GM19468 (cell line): ENCODE data around the gene NEDD4L.

Source experiments
- ATAC-seq: cut with Tn5 transposase; IDR thresholded peaks from one replicate; pipeline ENCODE4 v1.9.1; 2021; ENCODE audit warnings: mild to moderate bottlenecking, moderate library complexity, moderate number of reproducible peaks; ENCODE audit not compliant: unreplicated experiment; ENCODE audit errors: extremely low read depth

NEDD4L gene

DNA sequence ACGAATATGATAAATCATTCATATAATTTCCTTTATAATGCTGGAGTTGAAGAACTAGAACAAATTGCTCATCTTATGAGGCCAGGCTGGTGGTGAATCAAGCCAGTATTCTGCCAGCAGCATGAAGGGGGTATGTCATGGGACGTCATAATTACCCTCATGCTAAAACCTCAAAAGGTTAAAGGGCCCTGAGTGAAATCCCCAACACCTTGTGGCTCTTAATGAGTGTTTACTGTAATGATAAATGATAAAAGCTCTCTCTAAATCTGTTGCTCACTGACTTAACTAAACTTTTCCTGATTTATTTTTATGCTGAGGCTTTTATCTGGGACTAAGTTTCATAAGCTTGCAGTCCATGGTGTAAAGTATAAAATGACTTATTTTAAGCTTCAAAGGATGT is 18.3 kb upstream of the NEDD4L start:
- ATAC-seq: no peak

DNA sequence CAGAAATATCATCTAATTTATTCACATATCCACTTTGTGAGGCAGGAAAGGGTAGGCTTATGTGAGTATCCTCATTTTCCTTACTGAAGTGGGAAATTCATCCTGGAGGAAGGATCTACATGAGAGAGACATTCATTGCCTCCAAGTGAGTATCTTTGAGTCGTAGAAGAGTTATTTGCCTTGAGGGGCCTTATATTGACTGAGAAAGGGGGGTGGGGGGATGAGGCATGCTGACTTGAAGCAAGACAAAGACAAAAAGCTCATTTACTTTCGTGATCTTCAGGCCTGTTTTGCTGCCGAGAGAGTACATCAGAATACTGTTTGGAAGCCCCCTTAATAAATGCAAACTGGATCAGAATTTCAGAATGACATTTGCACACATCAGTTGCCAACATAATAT is 17.6 kb upstream of the NEDD4L start:
- no peak for ATAC-seq

GRCh38 chr18:58026857-58027256 is 17.2 kb upstream of the NEDD4L start:
- ATAC-seq: no peak

DNA sequence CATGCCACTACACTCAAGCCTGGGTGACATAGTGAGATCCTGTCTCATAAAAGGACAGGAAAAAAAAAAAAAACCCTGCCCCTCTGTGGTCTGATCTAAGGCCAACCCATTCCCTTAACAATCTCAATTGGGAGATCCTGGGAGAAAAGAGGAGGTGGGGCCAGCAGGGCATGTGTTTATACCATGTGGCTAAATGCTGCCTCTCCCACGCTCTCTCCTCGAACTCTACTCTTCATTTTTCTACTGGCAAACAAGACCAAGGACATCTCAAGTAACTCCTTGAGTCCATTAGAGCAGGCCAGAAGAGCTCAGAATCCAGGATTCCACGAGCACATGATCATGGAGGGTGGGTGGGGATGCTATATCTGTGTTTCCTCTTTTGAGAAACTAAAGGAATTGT is 16.7 kb upstream of the NEDD4L start:
- ATAC-seq: no peak

GRCh38 chr18:58028109-58028784 is 15.8 kb upstream of the NEDD4L start:
- no peak for ATAC-seq

DNA sequence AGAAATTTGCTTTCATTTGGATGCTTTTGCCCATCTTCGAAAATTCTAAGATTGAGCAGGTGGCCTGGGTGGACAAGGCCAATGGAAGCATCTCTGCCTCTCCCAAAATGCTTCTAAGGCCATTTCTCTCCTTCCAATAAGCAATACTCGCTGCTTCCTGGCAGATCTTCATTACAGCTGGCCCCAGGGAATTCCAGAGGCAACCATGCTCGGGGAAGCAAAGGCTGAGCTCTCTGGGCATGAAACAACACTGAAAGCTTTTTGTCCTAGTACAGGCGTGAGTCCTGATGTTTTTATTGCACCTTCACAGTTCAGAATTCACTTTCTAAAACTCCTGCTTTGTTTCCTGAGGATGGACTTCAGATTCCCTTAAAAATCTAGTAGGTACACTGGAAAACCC is 11.8 kb upstream of the NEDD4L start:
- no peak for ATAC-seq

- no peak for ATAC-seq
Observed at GRCh38 chr18:58033216-58033615, 10.8 kb upstream of the NEDD4L start.

- no peak for ATAC-seq
Observed at GRCh38 chr18:58034370-58034769, 9.7 kb upstream of the NEDD4L start.

GRCh38 chr18:58037163-58037562 is 6.9 kb upstream of the NEDD4L start:
- ATAC-seq: no peak

GRCh38 chr18:58038063-58038462 is 6.0 kb upstream of the NEDD4L start:
- no peak for ATAC-seq

DNA sequence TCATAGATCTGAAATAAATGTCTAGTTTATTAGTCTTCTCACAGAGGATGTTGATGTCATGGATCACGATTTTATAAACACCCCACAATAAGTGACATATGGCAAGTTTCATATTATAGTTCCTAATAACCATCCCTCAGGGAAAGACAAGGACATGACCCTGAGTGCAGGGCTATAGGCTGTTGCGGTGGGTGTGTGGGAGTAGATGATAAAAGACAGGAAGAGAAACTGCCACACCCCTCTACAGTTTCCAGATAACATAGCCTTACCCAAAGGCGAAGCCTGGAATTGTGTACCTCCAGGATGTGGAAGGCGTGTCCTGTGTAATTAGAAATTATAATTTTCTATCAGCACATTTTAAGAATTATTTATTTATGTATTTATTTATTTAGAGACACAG is 2.4 kb upstream of the NEDD4L start:
- ATAC-seq: no peak

DNA sequence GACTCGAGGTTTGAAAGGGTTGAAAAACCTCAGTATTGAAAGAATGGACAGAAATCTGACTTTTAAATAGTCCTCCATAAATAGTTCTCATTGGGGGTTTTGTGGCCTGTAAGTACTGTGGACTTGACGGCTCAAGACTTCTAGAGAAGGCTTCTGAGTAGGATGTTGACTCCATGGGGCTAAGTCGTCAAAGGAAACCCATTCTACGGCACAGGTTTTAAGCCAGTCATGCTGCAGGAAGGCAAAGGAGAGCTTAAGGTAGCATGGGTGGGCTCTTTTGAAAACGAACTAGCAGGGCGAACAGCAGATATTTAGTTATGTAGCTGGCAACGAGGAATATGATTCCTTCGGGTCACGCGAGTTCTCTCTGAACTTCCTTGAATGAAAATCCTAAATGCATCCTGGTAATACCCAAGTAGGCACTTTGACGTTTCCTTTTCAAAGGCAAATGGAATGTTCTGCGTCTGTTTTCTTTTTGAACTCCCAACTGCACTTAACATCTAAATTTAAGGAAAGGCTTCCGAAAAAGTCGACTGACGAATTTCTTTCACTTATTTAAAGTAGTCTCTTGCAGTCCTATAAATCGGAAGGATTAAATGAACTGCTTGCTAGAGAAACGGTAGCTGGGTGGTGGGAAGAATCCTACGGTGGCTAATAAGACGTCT is 1.1 kb upstream of the NEDD4L start:
- ATAC-seq: no peak

GRCh38 chr18:58044370-58045241 is 580 bp downstream of the NEDD4L start:
- peak; percentile 19 for ATAC-seq

- ATAC-seq: no peak
Observed at GRCh38 chr18:58045242-58046092, 1.4 kb downstream of the NEDD4L start.

GRCh38 chr18:58046093-58046793 is 2.2 kb downstream of the NEDD4L start:
- ATAC-seq: no peak

- no peak for ATAC-seq
Observed at GRCh38 chr18:58046794-58047555, 2.9 kb downstream of the NEDD4L start.

- ATAC-seq: no peak
Observed at GRCh38 chr18:58047556-58047882, 3.5 kb downstream of the NEDD4L start.

DNA sequence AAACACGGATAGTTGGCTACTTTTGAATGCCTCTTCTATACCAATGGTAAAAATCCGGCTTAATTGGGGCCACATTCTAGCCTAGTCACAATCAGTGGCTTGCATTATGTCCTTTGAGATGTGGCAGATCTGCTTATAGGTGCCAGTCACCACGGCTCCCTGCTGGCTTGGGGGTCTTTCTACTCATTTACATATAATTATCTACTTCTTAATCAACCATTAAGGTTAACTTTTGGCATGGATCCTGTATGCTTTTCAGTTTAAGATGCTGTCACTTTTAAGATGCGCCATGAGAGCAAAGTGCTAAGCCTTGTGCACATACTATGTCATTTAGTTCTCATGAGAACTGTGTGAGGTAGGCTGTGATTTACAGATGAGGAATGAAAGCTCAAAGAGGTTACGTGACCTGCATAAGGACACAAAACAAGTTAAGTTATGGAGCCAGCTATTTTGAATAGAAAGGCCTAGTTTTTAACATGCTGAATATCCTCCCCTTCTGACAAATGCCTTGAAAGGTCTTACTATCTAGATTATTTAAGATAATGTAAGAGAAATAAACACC is 4.1 kb downstream of the NEDD4L start:
- ATAC-seq: no peak
